ENCODE measurements around the gene SORBS1.
"Not testable (repeated sequence)": the region's sequence is repeated elsewhere in the genome, so short reads cannot be mapped to it uniquely, and the experiment has no call there.

The SORBS1 gene

GRCh38 chr10:95482501-95483233, 78.5 kb downstream of the SORBS1 start:
- DNase-seq (ENCODE audit: low spot score): no peak

GRCh38 chr10:95480901-95481491, 80.2 kb downstream of the SORBS1 start:
- no peak for DNase-seq (ENCODE audit: low spot score)

- DNase-seq (ENCODE audit: low spot score): no peak
Observed at GRCh38 chr10:95480102-95480900, 80.9 kb downstream of the SORBS1 start.

- DNase-seq (ENCODE audit: low spot score): no peak
Observed at GRCh38 chr10:95478935-95479334, 82.2 kb downstream of the SORBS1 start.

GRCh38 chr10:95478185-95478584, 83.0 kb downstream of the SORBS1 start:
- no peak for DNase-seq (ENCODE audit: low spot score)

- no peak for DNase-seq (ENCODE audit: low spot score)
Observed at GRCh38 chr10:95477175-95477520, 84.0 kb downstream of the SORBS1 start.

- DNase-seq (ENCODE audit: low spot score): no peak
Observed at GRCh38 chr10:95476469-95477174, 84.5 kb downstream of the SORBS1 start.

- no peak for DNase-seq (ENCODE audit: low spot score)
Observed at GRCh38 chr10:95475827-95476468, 85.2 kb downstream of the SORBS1 start.

- no peak for DNase-seq (ENCODE audit: low spot score)
Observed at GRCh38 chr10:95475003-95475383, 86.2 kb downstream of the SORBS1 start.

- no peak for DNase-seq (ENCODE audit: low spot score)
Observed at GRCh38 chr10:95474228-95475002, 86.8 kb downstream of the SORBS1 start.

GRCh38 chr10:95472304-95473088, 88.7 kb downstream of the SORBS1 start:
- DNase-seq (ENCODE audit: low spot score): no peak

GRCh38 chr10:95469676-95470075, 91.5 kb downstream of the SORBS1 start:
- no peak for DNase-seq (ENCODE audit: low spot score)

GRCh38 chr10:95469251-95469650, 91.9 kb downstream of the SORBS1 start:
- no peak for DNase-seq (ENCODE audit: low spot score)

GRCh38 chr10:95467642-95468041, 93.5 kb downstream of the SORBS1 start:
- DNase-seq (ENCODE audit: low spot score): not testable (repeated sequence)

GRCh38 chr10:95467162-95467599, 94.0 kb downstream of the SORBS1 start:
- DNase-seq (ENCODE audit: low spot score): no peak

- DNase-seq (ENCODE audit: low spot score): no peak
Observed at GRCh38 chr10:95466436-95466835, 94.7 kb downstream of the SORBS1 start.

GRCh38 chr10:95464280-95464679, 96.9 kb downstream of the SORBS1 start:
- DNase-seq (ENCODE audit: low spot score): no peak

GRCh38 chr10:95462740-95463667, 98.2 kb downstream of the SORBS1 start:
- DNase-seq (ENCODE audit: low spot score): no peak

GRCh38 chr10:95461611-95462010, 99.6 kb downstream of the SORBS1 start:
- no peak for DNase-seq (ENCODE audit: low spot score)
